ENCODE results near the gene USP25.

Gene USP25

DNA sequence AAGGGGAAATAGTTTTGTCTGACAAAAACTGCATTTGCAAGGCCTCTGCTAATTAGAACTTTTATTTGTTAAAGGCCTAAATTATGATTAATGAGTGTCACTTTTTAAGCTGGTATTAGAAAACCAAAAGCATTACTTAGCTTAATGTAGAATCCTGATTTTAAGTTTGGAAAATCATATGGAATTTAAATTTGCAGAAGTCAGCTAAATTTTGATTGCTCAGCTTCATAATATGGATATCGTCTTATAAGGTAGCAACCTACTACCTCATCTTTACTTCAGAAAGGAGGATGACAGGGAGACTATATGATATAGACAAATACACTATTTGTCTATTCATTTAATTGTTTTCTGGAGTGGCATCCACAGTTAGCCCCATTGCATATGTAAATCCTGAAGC is 114.0 kb downstream of the USP25 start:
- H3K4me2 ChIP-seq (ENCODE audit: low read length) = no peak overlapping the region
- H3K14ac ChIP-seq (ENCODE audit: low read length) = no peak overlapping the region
- H3K79me1 ChIP-seq (ENCODE audit: low read length) = no peaks in the 10 kb centered on the region
- no peak overlapping the region for H2BK5ac ChIP-seq (ENCODE audit: low read depth, low read length, poor library complexity)
- no peak overlapping the region for H4K12ac ChIP-seq (ENCODE audit: low read depth, low read length)
- no peak overlapping the region for H2AFZ ChIP-seq (ENCODE audit: insufficient read depth, low read length, poor library complexity)
- no peak overlapping the region for H3K18ac ChIP-seq (ENCODE audit: low read length)
- no peak overlapping the region for H3K4ac ChIP-seq (ENCODE audit: low read depth, low read length)
- H3K9me3 ChIP-seq (ENCODE audit: insufficient read depth, low read depth, low read length) = no peaks in the 10 kb centered on the region
- H3K4me1 ChIP-seq (ENCODE audit: control insufficient read depth in 1 of 2, insufficient read depth in 2 of 2, low read length in 2 of 2) = no peaks in the 10 kb centered on the region
- no peak for DNase-seq
- no peaks in the 10 kb centered on the region for H3K79me2 ChIP-seq (ENCODE audit: control insufficient read depth, insufficient read depth, low read length, poor library complexity)
- no peak overlapping the region for H2BK12ac ChIP-seq (ENCODE audit: low read length)
- no peak overlapping the region for H3K4me3 ChIP-seq (ENCODE audit: low read depth, low read length)
- H3K27ac ChIP-seq (ENCODE audit: low read depth, low read length) = no peak overlapping the region
- H4K91ac ChIP-seq (ENCODE audit: low read depth, low read length) = no peak overlapping the region
- H4K8ac ChIP-seq (ENCODE audit: low read depth, low read length) = no peak overlapping the region
- no peaks in the 10 kb centered on the region for H3K27me3 ChIP-seq (ENCODE audit: insufficient read depth, low read length)
- peaks cover 2 to 3% of the 10 kb centered on the region in 2 experiments for H3K36me3 ChIP-seq (ENCODE audit: control insufficient read depth in 1 of 2, insufficient read depth in 2 of 2, low read length in 2 of 2)
- no peak overlapping the region for H2BK120ac ChIP-seq (ENCODE audit: insufficient read depth, low read length, poor library complexity)
- no peak overlapping the region for H3K9ac ChIP-seq (ENCODE audit: low read length)
- no CpG with 5 or more reads among the region's 1 CpG for WGBS (ENCODE audit: extremely low coverage, insufficient coverage, insufficient read length)
- no peak overlapping the region for H2AK5ac ChIP-seq (ENCODE audit: low read length)
- no peak overlapping the region for H3K23ac ChIP-seq (ENCODE audit: low read length)

- Histone ChIP-seq H3K4ac (ENCODE audit: low read depth, low read length) (no peak overlapping the region), H3K4me1 (ENCODE audit: control insufficient read depth in 1 of 2, insufficient read depth in 2 of 2, low read length in 2 of 2) (no peaks in the 10 kb centered on the region)
- no CpG with 5 or more reads among the region's 4 CpGs for WGBS (ENCODE audit: extremely low coverage, insufficient coverage, insufficient read length)
Observed at GRCh38 chr21:15848634-15849560, 119.1 kb downstream of the USP25 start.

GRCh38 chr21:15849927-15850326 is 120.1 kb downstream of the USP25 start:
- no peak overlapping the region for H3K4me3 ChIP-seq (ENCODE audit: low read depth, low read length)
- H3K23ac ChIP-seq (ENCODE audit: low read length) = no peak overlapping the region
- WGBS (ENCODE audit: extremely low coverage, insufficient coverage, insufficient read length) = no CpG with 5 or more reads among the region's 2 CpGs
- H3K79me1 ChIP-seq (ENCODE audit: low read length) = no peaks in the 10 kb centered on the region
- H3K14ac ChIP-seq (ENCODE audit: low read length) = no peak overlapping the region
- no peak overlapping the region for H4K91ac ChIP-seq (ENCODE audit: low read depth, low read length)
- peaks cover 0 to 3% of the 10 kb centered on the region in 2 experiments for H3K36me3 ChIP-seq (ENCODE audit: control insufficient read depth in 1 of 2, insufficient read depth in 2 of 2, low read length in 2 of 2)
- no peak overlapping the region for H4K8ac ChIP-seq (ENCODE audit: low read depth, low read length)
- H3K27me3 ChIP-seq (ENCODE audit: insufficient read depth, low read length) = no peaks in the 10 kb centered on the region
- no peaks in the 10 kb centered on the region for H3K9me3 ChIP-seq (ENCODE audit: insufficient read depth, low read depth, low read length)
- no peaks in the 10 kb centered on the region for H3K79me2 ChIP-seq (ENCODE audit: control insufficient read depth, insufficient read depth, low read length, poor library complexity)
- no peak overlapping the region for H3K4me2 ChIP-seq (ENCODE audit: low read length)
- no peak overlapping the region for H3K27ac ChIP-seq (ENCODE audit: low read depth, low read length)
- H3K18ac ChIP-seq (ENCODE audit: low read length) = no peak overlapping the region
- no peak overlapping the region for H2BK5ac ChIP-seq (ENCODE audit: low read depth, low read length, poor library complexity)
- H3K9ac ChIP-seq (ENCODE audit: low read length) = no peak overlapping the region
- DNase-seq = no peak
- H2BK12ac ChIP-seq (ENCODE audit: low read length) = no peak overlapping the region
- no peaks in the 10 kb centered on the region for H3K4me1 ChIP-seq (ENCODE audit: control insufficient read depth in 1 of 2, insufficient read depth in 2 of 2, low read length in 2 of 2)
- H2AK5ac ChIP-seq (ENCODE audit: low read length) = no peak overlapping the region
- no peak overlapping the region for H2AFZ ChIP-seq (ENCODE audit: insufficient read depth, low read length, poor library complexity)
- H4K12ac ChIP-seq (ENCODE audit: low read depth, low read length) = no peak overlapping the region
- no peak overlapping the region for H2BK120ac ChIP-seq (ENCODE audit: insufficient read depth, low read length, poor library complexity)
- no peak overlapping the region for H3K4ac ChIP-seq (ENCODE audit: low read depth, low read length)

More at GRCh38 chr21:15848634-15849560, 119.1 kb downstream of the USP25 start:
- DNase-seq = no peak
- Histone ChIP-seq H4K91ac (ENCODE audit: low read depth, low read length) (no peak overlapping the region), H2AFZ (ENCODE audit: insufficient read depth, low read length, poor library complexity) (no peak overlapping the region), H3K79me2 (ENCODE audit: control insufficient read depth, insufficient read depth, low read length, poor library complexity) (no peaks in the 10 kb centered on the region), H3K14ac (ENCODE audit: low read length) (no peak overlapping the region), H3K79me1 (ENCODE audit: low read length) (no peaks in the 10 kb centered on the region), H4K8ac (ENCODE audit: low read depth, low read length) (no peak overlapping the region), H2BK120ac (ENCODE audit: insufficient read depth, low read length, poor library complexity) (no peak overlapping the region), H2BK12ac (ENCODE audit: low read length) (no peak overlapping the region), H2BK5ac (ENCODE audit: low read depth, low read length, poor library complexity) (no peak overlapping the region), H3K9me3 (ENCODE audit: insufficient read depth, low read depth, low read length) (no peaks in the 10 kb centered on the region), H3K4me3 (ENCODE audit: low read depth, low read length) (no peak overlapping the region), H3K27ac (ENCODE audit: low read depth, low read length) (no peak overlapping the region), H2AK5ac (ENCODE audit: low read length) (no peak overlapping the region), H3K23ac (ENCODE audit: low read length) (no peak overlapping the region), H3K36me3 (ENCODE audit: control insufficient read depth in 1 of 2, insufficient read depth in 2 of 2, low read length in 2 of 2) (no peaks in the 10 kb centered on the region), H3K9ac (ENCODE audit: low read length) (no peak overlapping the region), H4K12ac (ENCODE audit: low read depth, low read length) (no peak overlapping the region), H3K18ac (ENCODE audit: low read length) (no peak overlapping the region), H3K4me2 (ENCODE audit: low read length) (no peak overlapping the region), H3K27me3 (ENCODE audit: insufficient read depth, low read length) (no peaks in the 10 kb centered on the region)

DNA sequence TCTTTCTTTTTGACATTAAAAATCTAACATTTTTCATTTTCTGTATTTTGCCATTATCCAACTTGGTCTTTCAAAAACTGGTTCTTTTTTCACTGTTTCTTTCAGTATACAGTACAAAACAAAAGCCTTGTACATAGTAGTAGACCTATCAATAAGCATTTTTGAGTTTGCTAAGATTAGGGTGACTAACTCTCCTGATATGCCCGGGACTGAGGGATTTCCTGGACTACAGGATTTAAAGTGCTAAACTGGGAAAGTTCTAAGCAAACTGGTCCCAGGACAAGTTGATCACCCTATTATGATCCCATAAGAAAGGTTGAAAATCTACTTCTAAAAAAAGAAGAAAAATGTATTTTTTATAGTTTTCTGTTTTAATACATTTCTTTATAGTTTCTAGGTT is 120.9 kb downstream of the USP25 start:
- H3K79me1 ChIP-seq (ENCODE audit: low read length) = no peaks in the 10 kb centered on the region
- H4K8ac ChIP-seq (ENCODE audit: low read depth, low read length) = no peak overlapping the region
- no peak overlapping the region for H2AFZ ChIP-seq (ENCODE audit: insufficient read depth, low read length, poor library complexity)
- H3K9me3 ChIP-seq (ENCODE audit: insufficient read depth, low read depth, low read length) = no peaks in the 10 kb centered on the region
- no peaks in the 10 kb centered on the region for H3K79me2 ChIP-seq (ENCODE audit: control insufficient read depth, insufficient read depth, low read length, poor library complexity)
- H3K4me2 ChIP-seq (ENCODE audit: low read length) = no peak overlapping the region
- no peaks in the 10 kb centered on the region for H3K4me1 ChIP-seq (ENCODE audit: control insufficient read depth in 1 of 2, insufficient read depth in 2 of 2, low read length in 2 of 2)
- no peak overlapping the region for H3K14ac ChIP-seq (ENCODE audit: low read length)
- no peak overlapping the region for H4K91ac ChIP-seq (ENCODE audit: low read depth, low read length)
- no peaks in the 10 kb centered on the region for H3K27me3 ChIP-seq (ENCODE audit: insufficient read depth, low read length)
- H2BK12ac ChIP-seq (ENCODE audit: low read length) = no peak overlapping the region
- peak in 1 of 2 donors; percentile 28 for DNase-seq
- H4K12ac ChIP-seq (ENCODE audit: low read depth, low read length) = no peak overlapping the region
- no peak overlapping the region for H3K23ac ChIP-seq (ENCODE audit: low read length)
- no peak overlapping the region for H2AK5ac ChIP-seq (ENCODE audit: low read length)
- H2BK5ac ChIP-seq (ENCODE audit: low read depth, low read length, poor library complexity) = no peak overlapping the region
- H3K9ac ChIP-seq (ENCODE audit: low read length) = no peak overlapping the region
- no CpG with 5 or more reads among the region's 1 CpG for WGBS (ENCODE audit: extremely low coverage, insufficient coverage, insufficient read length)
- no peak overlapping the region for H3K4me3 ChIP-seq (ENCODE audit: low read depth, low read length)
- H3K36me3 ChIP-seq (ENCODE audit: control insufficient read depth in 1 of 2, insufficient read depth in 2 of 2, low read length in 2 of 2) = peaks cover 0 to 3% of the 10 kb centered on the region in 2 experiments
- H3K4ac ChIP-seq (ENCODE audit: low read depth, low read length) = no peak overlapping the region
- H2BK120ac ChIP-seq (ENCODE audit: insufficient read depth, low read length, poor library complexity) = no peak overlapping the region
- no peak overlapping the region for H3K27ac ChIP-seq (ENCODE audit: low read depth, low read length)
- no peak overlapping the region for H3K18ac ChIP-seq (ENCODE audit: low read length)

All from trophoblast cell (in vitro differentiated cells and primary cell).